B cell (primary cell): ENCODE data around the gene UPK2. TPM values are rescaled to one million over a fixed set of nuclear protein-coding genes. Genes with fewer than 3 reads are reported as not detected.

Experiments used
- ATAC-seq: fragments of 200-7000 bp; cut with Tn5 transposase; one replicate; pipeline ENCODE4 v1.10.0; 2021; ENCODE audit warnings: low read depth, mild to moderate bottlenecking, moderate number of reproducible peaks, moderate library complexity
- CTCF ChIA-PET: fragments of 350-600 bp; sonication (Branson Sonifier 250); formaldehyde crosslinking; loops from one replicate; lab custom pipeline; 2021; ENCODE audit warnings: antibody characterized with exemption, inconsistent platforms; lab: Charles Lee
- POLR2A ChIA-PET: fragments of 350-600 bp; sonication (Branson Sonifier 250); formaldehyde crosslinking; loops from one replicate; lab custom pipeline; 2021; ENCODE audit warnings: antibody characterized with exemption; lab: Charles Lee
- DNase-seq: peaks from one replicate; pipeline ENCODE4 v3.0.0; 2013
- H2AFZ ChIP-seq: 2 replicates; pipeline ENCODE4 v1.6.1; 2012; ENCODE audit warnings: mild to moderate bottlenecking, low read depth, low read length; ENCODE audit not compliant: insufficient read depth, poor library complexity, severe bottlenecking
- H3K27ac ChIP-seq, 2 donors: 1 replicate in 1 of 2; 2 replicates in 1 of 2; pipeline ENCODE4 v1.5.1; 2012 to 2013; ENCODE audit warnings: low read length in 2 of 2, mild to moderate bottlenecking in 2 of 2, moderate library complexity in 1 of 2
- H3K27me3 ChIP-seq, 4 experiments: fragments of 200-600 bp in 1 of 4; sonication (generic) in 1 of 4; replicated peaks in 1 of 4; 1 replicate in 2 of 4; 2 replicates in 2 of 4; pipeline versions ENCODE4 v1.6.1 to v1.7.0; 2013 to 2016; ENCODE audit warnings: low read length in 3 of 4, mild to moderate bottlenecking in 2 of 4, mixed read lengths in 1 of 4, moderate library complexity in 1 of 4; ENCODE audit not compliant: insufficient read depth in 4 of 4, control insufficient read depth in 3 of 4; ENCODE audit errors: control extremely low read depth in 1 of 4
- H3K36me3 ChIP-seq, 2 experiments: replicated peaks in 1 of 2; 1 replicate in 1 of 2; 2 replicates in 1 of 2; pipeline versions ENCODE4 v1.6.1 to v1.7.1; 2013; ENCODE audit warnings: low read length in 1 of 2; ENCODE audit not compliant: insufficient read depth in 2 of 2, control insufficient read depth in 1 of 2; ENCODE audit errors: control extremely low read depth in 1 of 2, extremely low read depth in 1 of 2
- H3K4me1 ChIP-seq, 2 donors: fragments of 200-600 bp in 1 of 2; sonication (generic) in 1 of 2; 1 replicate in 1 of 2; 2 replicates in 1 of 2; pipeline versions ENCODE4 v1.5.1 to v1.6.1; 2013 to 2017; ENCODE audit warnings: low read length in 2 of 2; ENCODE audit not compliant: control insufficient read depth in 2 of 2, insufficient read depth in 2 of 2
- H3K4me2 ChIP-seq: replicated peaks from 2 replicates; pipeline ENCODE3; 2012; ENCODE audit warnings: mild to moderate bottlenecking, low read depth, low read length; ENCODE audit not compliant: poor library complexity, severe bottlenecking
- H3K4me3 ChIP-seq, 5 experiments: fragments of 200-600 bp in 1 of 5; sonication (generic) in 1 of 5; 1 replicate in 3 of 5; 2 replicates in 2 of 5; pipeline versions ENCODE4 v1.5.1 to v1.7.0; 2011 to 2016; ENCODE audit warnings: low read length in 4 of 5, mild to moderate bottlenecking in 4 of 5, low read depth in 2 of 5, control low read depth in 1 of 5, moderate library complexity in 1 of 5; ENCODE audit not compliant: insufficient read depth in 1 of 5; ENCODE audit errors: control extremely low read depth in 1 of 5, extremely low read depth in 1 of 5
- H3K79me2 ChIP-seq: fragments of 200-600 bp; sonication (generic); one replicate; pipeline ENCODE4 v1.6.0; 2016; ENCODE audit warnings: low read length; ENCODE audit not compliant: control insufficient read depth, insufficient read depth
- H3K9ac ChIP-seq: fragments of 200-600 bp; sonication (generic); 2 replicates; pipeline ENCODE4 v1.6.1; 2017; ENCODE audit warnings: mild to moderate bottlenecking, low read length, moderate library complexity
- H3K9me3 ChIP-seq, 3 donors: one replicate each; pipeline versions ENCODE4 v1.6.1 to v1.7.1; 2013; ENCODE audit warnings: low read length in 2 of 3; ENCODE audit not compliant: control insufficient read depth in 2 of 3, insufficient read depth in 1 of 3; ENCODE audit errors: control extremely low read depth in 1 of 3
- H4K20me1 ChIP-seq: 2 replicates; pipeline ENCODE4 v1.6.0; 2012; ENCODE audit warnings: mild to moderate bottlenecking, low read length; ENCODE audit not compliant: insufficient read depth, control insufficient read depth, poor library complexity, severe bottlenecking
- H3K27ac Mint-ChIP-seq: one replicate; pipeline ENCODE4 v1.8.0; 2021; ENCODE audit warnings: mixed read lengths
- H3K27me3 Mint-ChIP-seq: one replicate; pipeline ENCODE4 v1.8.0; 2021; ENCODE audit warnings: mixed read lengths
- H3K4me1 Mint-ChIP-seq: one replicate; pipeline ENCODE4 v1.8.0; 2021; ENCODE audit warnings: mixed read lengths
- H3K4me3 Mint-ChIP-seq: one replicate; pipeline ENCODE4 v1.8.0; 2021; ENCODE audit warnings: mixed read lengths
- H3K9me3 Mint-ChIP-seq: one replicate; pipeline ENCODE4 v1.8.0; 2022; ENCODE audit warnings: mixed read lengths; ENCODE audit not compliant: insufficient read depth
- EZH2 ChIP-seq: IDR thresholded peaks from 2 replicates; pipeline ENCODE4 v1.6.1; 2012; ENCODE audit warnings: borderline replicate concordance, low read depth, mild to moderate bottlenecking, moderate library complexity, low read length; ENCODE audit not compliant: insufficient read depth, poor library complexity, severe bottlenecking
- WGBS: methylation state at CpG from one replicate; pipeline ENCODE4 v1.1.5; 2013; ENCODE audit warnings: missing lambda C conversion rate; ENCODE audit not compliant: insufficient coverage; 5-methylcytosine and 5-hydroxymethylcytosine counted together
- intact Hi-C: fragments of 100-400 bp; cut with micrococcal nuclease; formaldehyde crosslinking; loops from one replicate; pipeline ENCODE4 v1.10.0; 2022
- polyA plus RNA-seq: library from polyadenylated mRNA; depleted of rRNA; stranded (reverse); fragments of >200 nt; gene quantifications from 2 replicates; pipeline ENCODE4 v1.2.3, GENCODE V29; 2012
- total RNA-seq, 2 donors: library from RNA; stranded (reverse); fragments of 120-200 nt in 1 of 2; gene quantifications; 1 replicate in 1 of 2; 2 replicates in 1 of 2; pipeline versions ENCODE4 v1.2.3 to v1.2.4, GENCODE V29; 2013 to 2022
- TF ChIP-seq, protein P1 (sequence below): fragments of 200-600 bp; IDR thresholded peaks from one replicate; pipeline ENCODE4 v1.8.0; 2022; ENCODE audit warnings: antibody characterized with exemption, mild to moderate bottlenecking

Gene UPK2
- total and polyA plus RNA-seq, 2 donors (not counting 1 experiment from before 2014, with no cell fraction given) = 0.43 TPM; not detected in 1

DNA sequence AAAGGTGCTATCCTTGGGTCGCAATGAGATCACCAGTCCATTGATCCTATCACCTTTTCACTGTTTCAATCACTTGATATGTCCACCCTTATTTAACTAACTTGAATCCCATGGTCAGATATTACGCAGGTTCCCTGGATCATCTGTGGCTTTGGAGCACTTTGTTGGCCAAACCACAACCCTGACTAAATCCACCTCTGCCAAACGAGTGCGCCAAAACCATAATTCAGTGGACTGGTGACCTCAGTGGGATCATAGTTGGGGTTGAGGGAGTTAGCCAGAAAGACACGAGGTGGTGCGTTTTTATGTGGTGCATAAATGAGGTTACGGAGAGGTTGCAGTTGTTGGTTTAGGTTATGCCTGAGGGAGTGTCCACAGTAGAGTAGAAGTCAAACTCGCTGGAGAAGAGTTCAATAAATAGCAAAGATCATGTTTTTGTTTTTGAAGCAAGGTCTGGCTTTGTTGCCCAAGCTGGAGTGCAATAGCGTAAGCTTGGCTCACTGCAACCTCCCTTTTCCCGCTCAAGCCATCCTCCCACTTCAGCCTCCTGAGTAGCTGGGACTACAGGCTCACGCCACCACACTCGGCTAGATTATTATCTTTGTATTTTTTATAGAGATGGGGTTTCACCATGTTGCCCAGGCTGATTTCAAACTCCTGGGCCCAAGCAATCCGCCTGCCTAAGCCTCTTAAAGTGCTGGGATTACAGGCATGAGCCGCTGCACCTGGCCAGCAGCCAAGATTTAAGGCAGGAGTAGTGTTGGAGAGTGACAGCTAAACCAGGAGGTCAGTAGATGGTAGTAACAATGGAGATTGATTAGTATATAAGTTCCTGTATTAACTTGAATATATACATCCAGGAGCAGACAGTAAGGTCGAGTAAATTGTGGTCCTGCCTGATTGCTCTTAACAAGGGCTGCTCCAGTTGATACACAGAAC is 19.9 kb downstream of the UPK2 start:
- Histone ChIP-seq H3K36me3 (no peaks in the 10 kb centered on the region), H4K20me1 (no peaks in the 10 kb centered on the region), H3K27ac (no peak overlapping the region), H2AFZ (no peak overlapping the region), H3K4me2 (no peak overlapping the region), H3K79me2 (no peaks in the 10 kb centered on the region), H3K27me3 (peaks cover 0 to 34% (median 4%) of the 10 kb centered on the region in 4 experiments), H3K4me1 (no peaks in the 10 kb centered on the region), H3K4me3 (no peak overlapping the region), H3K9me3 (no peaks in the 10 kb centered on the region), H3K9ac (no peak overlapping the region)
- peaks cover 2% of the 10 kb centered on the region for H3K9me3 Mint-ChIP-seq
- peaks cover 43% of the 10 kb centered on the region for H3K27me3 Mint-ChIP-seq
- 95% methylated on average over 11 of the region's 15 CpGs for WGBS
- no peak overlapping the region for H3K27ac Mint-ChIP-seq
- no peak for TF ChIP-seq EZH2
- TF ChIP-seq, protein P1, sequence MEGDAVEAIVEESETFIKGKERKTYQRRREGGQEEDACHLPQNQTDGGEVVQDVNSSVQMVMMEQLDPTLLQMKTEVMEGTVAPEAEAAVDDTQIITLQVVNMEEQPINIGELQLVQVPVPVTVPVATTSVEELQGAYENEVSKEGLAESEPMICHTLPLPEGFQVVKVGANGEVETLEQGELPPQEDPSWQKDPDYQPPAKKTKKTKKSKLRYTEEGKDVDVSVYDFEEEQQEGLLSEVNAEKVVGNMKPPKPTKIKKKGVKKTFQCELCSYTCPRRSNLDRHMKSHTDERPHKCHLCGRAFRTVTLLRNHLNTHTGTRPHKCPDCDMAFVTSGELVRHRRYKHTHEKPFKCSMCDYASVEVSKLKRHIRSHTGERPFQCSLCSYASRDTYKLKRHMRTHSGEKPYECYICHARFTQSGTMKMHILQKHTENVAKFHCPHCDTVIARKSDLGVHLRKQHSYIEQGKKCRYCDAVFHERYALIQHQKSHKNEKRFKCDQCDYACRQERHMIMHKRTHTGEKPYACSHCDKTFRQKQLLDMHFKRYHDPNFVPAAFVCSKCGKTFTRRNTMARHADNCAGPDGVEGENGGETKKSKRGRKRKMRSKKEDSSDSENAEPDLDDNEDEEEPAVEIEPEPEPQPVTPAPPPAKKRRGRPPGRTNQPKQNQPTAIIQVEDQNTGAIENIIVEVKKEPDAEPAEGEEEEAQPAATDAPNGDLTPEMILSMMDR = no peak
- no peak for DNase-seq
- ChIA-PET POLR2A (no interaction called here), CTCF (no interaction called here)
- no peak for ATAC-seq
- H3K4me1 Mint-ChIP-seq = no peaks in the 10 kb centered on the region
- intact Hi-C loops = no loop called here
- H3K4me3 Mint-ChIP-seq = no peak overlapping the region

DNA sequence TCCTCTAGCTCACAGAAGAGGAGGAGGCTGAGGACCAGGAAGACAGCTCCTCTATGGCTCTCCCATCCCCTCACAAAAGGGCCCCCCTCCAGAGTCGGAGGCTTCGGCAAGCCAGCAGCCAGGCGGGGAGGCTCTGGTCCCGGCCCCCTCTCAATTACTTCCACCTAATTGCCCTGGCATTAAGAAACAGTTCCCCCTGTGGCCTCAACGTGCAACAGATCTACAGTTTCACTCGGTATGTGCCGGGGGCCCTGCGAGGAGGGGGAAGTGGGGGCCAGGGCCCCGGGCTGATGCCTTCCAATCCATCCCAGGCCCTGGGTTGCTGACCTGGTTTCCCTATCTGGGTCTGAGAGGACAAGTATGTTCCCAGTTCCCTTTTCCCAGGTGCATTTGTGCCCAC is 23.3 kb downstream of the UPK2 start:
- H3K27ac ChIP-seq = no peak overlapping the region
- no peak overlapping the region for H3K4me2 ChIP-seq
- H3K9ac ChIP-seq = no peak overlapping the region
- no peak overlapping the region for H3K4me3 Mint-ChIP-seq
- no peaks in the 10 kb centered on the region for H3K79me2 ChIP-seq
- TF ChIP-seq, protein P1 = no peak
- TF ChIP-seq EZH2 = no peak
- ChIA-PET CTCF (interaction anchor here (0.5 kb wide), 1 partner anchor 1874 kb away, joined by 3 read pairs; no protein-coding TSS in a partner anchor), POLR2A (no interaction called here)
- no peak overlapping the region for H2AFZ ChIP-seq
- no peak overlapping the region for H3K27ac Mint-ChIP-seq
- H3K9me3 Mint-ChIP-seq = no peaks in the 10 kb centered on the region
- no peaks in the 10 kb centered on the region for H3K4me1 Mint-ChIP-seq
- H3K4me3 ChIP-seq = no peak overlapping the region
- peaks cover 33% of the 10 kb centered on the region for H3K27me3 Mint-ChIP-seq
- H3K9me3 ChIP-seq = no peaks in the 10 kb centered on the region
- 2% methylated on average over 5 of the region's 9 CpGs for WGBS
- intact Hi-C loops = no loop called here
- H3K4me1 ChIP-seq = no peaks in the 10 kb centered on the region
- no peaks in the 10 kb centered on the region for H3K36me3 ChIP-seq
- DNase-seq = no peak
- H4K20me1 ChIP-seq = no peaks in the 10 kb centered on the region
- no peak for ATAC-seq
- H3K27me3 ChIP-seq = peaks cover 0 to 27% (median 4%) of the 10 kb centered on the region in 4 experiments
